ENCODE data around the gene PAPLN. TPM values are rescaled to one million over a fixed set of nuclear protein-coding genes. Genes with fewer than 3 reads are reported as not detected.

The PAPLN gene
- total and polyA plus RNA-seq, 4 donors, result 0.68 to 2.8 (median 1.3) TPM

- no peaks in the 10 kb centered on the region for H3K9me3 ChIP-seq (ENCODE audit: control insufficient read depth in 4 of 4, low read length in 3 of 4)
- 95% methylated on average over 28 of the region's 28 CpGs for WGBS
- no peak for DNase-seq (ENCODE audit: low spot score)
- no peaks in the 10 kb centered on the region for H3K36me3 ChIP-seq (ENCODE audit: control insufficient read depth in 4 of 4, insufficient read depth in 3 of 4, low read depth in 1 of 4, low read length in 3 of 4)
- no peak overlapping the region for H3K27ac ChIP-seq (ENCODE audit: low read depth in 1 of 2, low read length in 2 of 2)
- TF ChIP-seq RXRA (IDR thresholded peaks at IDR 0.05), result no peak
- no peak for TF ChIP-seq REST (IDR thresholded peaks at IDR 0.05)
- no peak for TF ChIP-seq YY1 (IDR thresholded peaks at IDR 0.05)
- TF ChIP-seq HNF4A (conservative IDR thresholded peaks at IDR 0.05), result no peak
- TF ChIP-seq ATF3 (IDR thresholded peaks at IDR 0.05), result no peak
- TF ChIP-seq FOXA2 (IDR thresholded peaks at IDR 0.05), result no peak
- TF ChIP-seq TAF1 (conservative IDR thresholded peaks at IDR 0.05), result no peak
- TF ChIP-seq ZBTB33 (IDR thresholded peaks at IDR 0.05), result no peak
- TF ChIP-seq CTCF (IDR thresholded peaks at IDR 0.05; ENCODE audit: low read depth, low read length, missing input control), result no peak
- no peak overlapping the region for H3K9ac ChIP-seq (ENCODE audit: low read depth in 1 of 2, low read length in 2 of 2)
- no peak overlapping the region for H3K4me3 ChIP-seq (ENCODE audit: low read depth in 1 of 3, low read length in 3 of 3)
- no peaks in the 10 kb centered on the region for H3K27me3 ChIP-seq (ENCODE audit: control insufficient read depth in 4 of 4, insufficient read depth in 4 of 4, low read length in 3 of 4)
- no peaks in the 10 kb centered on the region for H3K4me1 ChIP-seq (ENCODE audit: control insufficient read depth in 4 of 4, insufficient read depth in 4 of 4, low read length in 3 of 4)
Observed at GRCh38 chr14:73254247-73255004, 17.1 kb downstream of the PAPLN start.

- H3K9ac ChIP-seq (ENCODE audit: low read depth in 1 of 2, low read length in 2 of 2), result no peak overlapping the region
- no peak overlapping the region for H3K27ac ChIP-seq (ENCODE audit: low read depth in 1 of 2, low read length in 2 of 2)
- no peak overlapping the region for H3K4me3 ChIP-seq (ENCODE audit: low read depth in 1 of 3, low read length in 3 of 3)
- no peaks in the 10 kb centered on the region for H3K36me3 ChIP-seq (ENCODE audit: control insufficient read depth in 4 of 4, insufficient read depth in 3 of 4, low read depth in 1 of 4, low read length in 3 of 4)
- 95% methylated on average over 6 of the region's 6 CpGs for WGBS
- H3K4me1 ChIP-seq (ENCODE audit: control insufficient read depth in 4 of 4, insufficient read depth in 4 of 4, low read length in 3 of 4), result no peaks in the 10 kb centered on the region
- H3K9me3 ChIP-seq (ENCODE audit: control insufficient read depth in 4 of 4, low read length in 3 of 4), result no peaks in the 10 kb centered on the region
- DNase-seq (ENCODE audit: low spot score), result no peak
- H3K27me3 ChIP-seq (ENCODE audit: control insufficient read depth in 4 of 4, insufficient read depth in 4 of 4, low read length in 3 of 4), result no peaks in the 10 kb centered on the region
- TF ChIP-seq EGR1 (IDR thresholded peaks at IDR 0.05; ENCODE audit: low read depth in 2 of 2), result no peak
- TF ChIP-seq ZBTB33 (IDR thresholded peaks at IDR 0.05), result no peak
- no peak for TF ChIP-seq GABPA (IDR thresholded peaks at IDR 0.05 in 1 of 2, conservative IDR thresholded peaks at IDR 0.05 in 1 of 2)
- TF ChIP-seq MAX (IDR thresholded peaks at IDR 0.05), result no peak
- no peak for TF ChIP-seq RXRA (IDR thresholded peaks at IDR 0.05)
- no peak for TF ChIP-seq HNF4A (conservative IDR thresholded peaks at IDR 0.05)
- no peak for TF ChIP-seq NR2F2 (IDR thresholded peaks at IDR 0.05)
- no peak for TF ChIP-seq ATF3 (IDR thresholded peaks at IDR 0.05)
- no peak for TF ChIP-seq REST (IDR thresholded peaks at IDR 0.05)
- TF ChIP-seq YY1 (IDR thresholded peaks at IDR 0.05), result no peak
- TF ChIP-seq JUND (IDR thresholded peaks at IDR 0.05), result no peak
Observed at GRCh38 chr14:73255005-73255400, 17.7 kb downstream of the PAPLN start.

Data from liver (tissue), 9 donors.